B cell (primary cell): ENCODE data around the gene QRFP. TPM values are rescaled to one million over a fixed set of nuclear protein-coding genes. Genes with fewer than 3 reads are reported as not detected.

ENCODE experiments used
- ATAC-seq: fragments of 200-7000 bp; cut with Tn5 transposase; one replicate; pipeline ENCODE4 v1.10.0; 2021; ENCODE audit warnings: low read depth, mild to moderate bottlenecking, moderate number of reproducible peaks, moderate library complexity
- CTCF ChIA-PET: fragments of 350-600 bp; sonication (Branson Sonifier 250); formaldehyde crosslinking; loops from one replicate; lab custom pipeline; 2021; ENCODE audit warnings: antibody characterized with exemption, inconsistent platforms; lab: Charles Lee
- POLR2A ChIA-PET: fragments of 350-600 bp; sonication (Branson Sonifier 250); formaldehyde crosslinking; loops from one replicate; lab custom pipeline; 2021; ENCODE audit warnings: antibody characterized with exemption; lab: Charles Lee
- DNase-seq: peaks from one replicate; pipeline ENCODE4 v3.0.0; 2013
- H2AFZ ChIP-seq: 2 replicates; pipeline ENCODE4 v1.6.1; 2012; ENCODE audit warnings: mild to moderate bottlenecking, low read depth, low read length; ENCODE audit not compliant: insufficient read depth, poor library complexity, severe bottlenecking
- H3K27ac ChIP-seq, 2 donors: 1 replicate in 1 of 2; 2 replicates in 1 of 2; pipeline ENCODE4 v1.5.1; 2012 to 2013; ENCODE audit warnings: low read length in 2 of 2, mild to moderate bottlenecking in 2 of 2, moderate library complexity in 1 of 2
- H3K27me3 ChIP-seq, 4 experiments: fragments of 200-600 bp in 1 of 4; sonication (generic) in 1 of 4; replicated peaks in 1 of 4; 1 replicate in 2 of 4; 2 replicates in 2 of 4; pipeline versions ENCODE4 v1.6.1 to v1.7.0; 2013 to 2016; ENCODE audit warnings: low read length in 3 of 4, mild to moderate bottlenecking in 2 of 4, mixed read lengths in 1 of 4, moderate library complexity in 1 of 4; ENCODE audit not compliant: insufficient read depth in 4 of 4, control insufficient read depth in 3 of 4; ENCODE audit errors: control extremely low read depth in 1 of 4
- H3K36me3 ChIP-seq, 2 experiments: replicated peaks in 1 of 2; 1 replicate in 1 of 2; 2 replicates in 1 of 2; pipeline versions ENCODE4 v1.6.1 to v1.7.1; 2013; ENCODE audit warnings: low read length in 1 of 2; ENCODE audit not compliant: insufficient read depth in 2 of 2, control insufficient read depth in 1 of 2; ENCODE audit errors: control extremely low read depth in 1 of 2, extremely low read depth in 1 of 2
- H3K4me1 ChIP-seq, 2 donors: fragments of 200-600 bp in 1 of 2; sonication (generic) in 1 of 2; 1 replicate in 1 of 2; 2 replicates in 1 of 2; pipeline versions ENCODE4 v1.5.1 to v1.6.1; 2013 to 2017; ENCODE audit warnings: low read length in 2 of 2; ENCODE audit not compliant: control insufficient read depth in 2 of 2, insufficient read depth in 2 of 2
- H3K4me2 ChIP-seq: replicated peaks from 2 replicates; pipeline ENCODE3; 2012; ENCODE audit warnings: mild to moderate bottlenecking, low read depth, low read length; ENCODE audit not compliant: poor library complexity, severe bottlenecking
- H3K4me3 ChIP-seq, 5 experiments: fragments of 200-600 bp in 1 of 5; sonication (generic) in 1 of 5; 1 replicate in 3 of 5; 2 replicates in 2 of 5; pipeline versions ENCODE4 v1.5.1 to v1.7.0; 2011 to 2016; ENCODE audit warnings: low read length in 4 of 5, mild to moderate bottlenecking in 4 of 5, low read depth in 2 of 5, control low read depth in 1 of 5, moderate library complexity in 1 of 5; ENCODE audit not compliant: insufficient read depth in 1 of 5; ENCODE audit errors: control extremely low read depth in 1 of 5, extremely low read depth in 1 of 5
- H3K79me2 ChIP-seq: fragments of 200-600 bp; sonication (generic); one replicate; pipeline ENCODE4 v1.6.0; 2016; ENCODE audit warnings: low read length; ENCODE audit not compliant: control insufficient read depth, insufficient read depth
- H3K9ac ChIP-seq: fragments of 200-600 bp; sonication (generic); 2 replicates; pipeline ENCODE4 v1.6.1; 2017; ENCODE audit warnings: mild to moderate bottlenecking, low read length, moderate library complexity
- H3K9me3 ChIP-seq, 3 donors: one replicate each; pipeline versions ENCODE4 v1.6.1 to v1.7.1; 2013; ENCODE audit warnings: low read length in 2 of 3; ENCODE audit not compliant: control insufficient read depth in 2 of 3, insufficient read depth in 1 of 3; ENCODE audit errors: control extremely low read depth in 1 of 3
- H4K20me1 ChIP-seq: 2 replicates; pipeline ENCODE4 v1.6.0; 2012; ENCODE audit warnings: mild to moderate bottlenecking, low read length; ENCODE audit not compliant: insufficient read depth, control insufficient read depth, poor library complexity, severe bottlenecking
- H3K27ac Mint-ChIP-seq: one replicate; pipeline ENCODE4 v1.8.0; 2021; ENCODE audit warnings: mixed read lengths
- H3K27me3 Mint-ChIP-seq: one replicate; pipeline ENCODE4 v1.8.0; 2021; ENCODE audit warnings: mixed read lengths
- H3K4me1 Mint-ChIP-seq: one replicate; pipeline ENCODE4 v1.8.0; 2021; ENCODE audit warnings: mixed read lengths
- H3K4me3 Mint-ChIP-seq: one replicate; pipeline ENCODE4 v1.8.0; 2021; ENCODE audit warnings: mixed read lengths
- H3K9me3 Mint-ChIP-seq: one replicate; pipeline ENCODE4 v1.8.0; 2022; ENCODE audit warnings: mixed read lengths; ENCODE audit not compliant: insufficient read depth
- CTCF ChIP-seq: fragments of 200-600 bp; IDR thresholded peaks from one replicate; pipeline ENCODE4 v1.8.0; 2022; ENCODE audit warnings: antibody characterized with exemption, mild to moderate bottlenecking
- EZH2 ChIP-seq: IDR thresholded peaks from 2 replicates; pipeline ENCODE4 v1.6.1; 2012; ENCODE audit warnings: borderline replicate concordance, low read depth, mild to moderate bottlenecking, moderate library complexity, low read length; ENCODE audit not compliant: insufficient read depth, poor library complexity, severe bottlenecking
- WGBS: methylation state at CpG from one replicate; pipeline ENCODE4 v1.1.5; 2013; ENCODE audit warnings: missing lambda C conversion rate; ENCODE audit not compliant: insufficient coverage; 5-methylcytosine and 5-hydroxymethylcytosine counted together
- intact Hi-C: fragments of 100-400 bp; cut with micrococcal nuclease; formaldehyde crosslinking; loops from one replicate; pipeline ENCODE4 v1.10.0; 2022
- polyA plus RNA-seq: library from polyadenylated mRNA; depleted of rRNA; stranded (reverse); fragments of >200 nt; gene quantifications from 2 replicates; pipeline ENCODE4 v1.2.3, GENCODE V29; 2012
- total RNA-seq, 2 donors: library from RNA; stranded (reverse); fragments of 120-200 nt in 1 of 2; gene quantifications; 1 replicate in 1 of 2; 2 replicates in 1 of 2; pipeline versions ENCODE4 v1.2.3 to v1.2.4, GENCODE V29; 2013 to 2022

Gene QRFP
- total and polyA plus RNA-seq, 2 donors (not counting 1 experiment from before 2014, with no cell fraction given), result 0.07 TPM; not detected in 1

- Histone ChIP-seq H3K27me3 (no peaks in the 10 kb centered on the region), H3K36me3 (peaks cover 0 to 1% of the 10 kb centered on the region in 2 experiments), H3K4me2 (no peak overlapping the region), H3K9ac (no peak overlapping the region), H3K79me2 (peaks cover 24% of the 10 kb centered on the region), H3K27ac (no peak overlapping the region), H2AFZ (no peak overlapping the region), H3K4me3 (no peak overlapping the region), H4K20me1 (peaks cover 18% of the 10 kb centered on the region), H3K9me3 (no peaks in the 10 kb centered on the region), H3K4me1 (no peaks in the 10 kb centered on the region)
- ChIA-PET POLR2A (no interaction called here), CTCF (no interaction called here)
- intact Hi-C loops, result no loop called here
- Mint-ChIP-seq H3K4me3 (no peak overlapping the region), H3K9me3 (no peaks in the 10 kb centered on the region), H3K4me1 (peaks cover 8% of the 10 kb centered on the region), H3K27ac (no peak overlapping the region), H3K27me3 (no peaks in the 10 kb centered on the region)
- no peak for TF ChIP-seq EZH2
- TF ChIP-seq CTCF, result no peak
- ATAC-seq (no peak), DNase-seq (no peak)
- WGBS, result 96% methylated on average over 9 of the region's 13 CpGs
Measured at GRCh38 chr9:130847306-130848217, 49.0 kb downstream of the QRFP start.
